HG02840 (cell line): ENCODE data around the gene ESPN.

ENCODE experiments used
- ATAC-seq: cut with Tn5 transposase; IDR thresholded peaks from one replicate; pipeline ENCODE4 v1.9.1; 2021; ENCODE audit warnings: mild to moderate bottlenecking, moderate library complexity, moderate number of reproducible peaks; ENCODE audit not compliant: unreplicated experiment, low FRiP score

The ESPN gene

DNA sequence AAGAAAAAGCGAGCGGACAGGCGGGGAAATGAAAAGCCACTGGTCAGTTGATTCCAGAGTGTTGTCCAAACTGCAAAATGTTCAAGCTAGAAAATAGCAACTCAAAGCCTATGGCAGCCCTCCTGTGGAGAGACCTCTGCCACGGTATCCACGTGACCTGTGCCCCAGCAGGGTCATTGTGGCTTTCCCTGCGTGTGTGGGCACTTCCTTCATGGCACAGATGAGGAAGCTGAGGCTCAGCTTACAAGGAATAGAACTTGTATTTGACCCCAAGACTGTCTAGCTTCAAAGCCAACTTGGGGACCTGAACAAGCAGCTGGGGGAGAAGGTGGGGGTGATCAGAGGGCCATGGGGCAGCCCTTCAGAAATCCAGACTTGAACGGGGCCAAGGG is 82.5 kb downstream of the ESPN start:
- ATAC-seq: no peak

- no peak for ATAC-seq
Observed at GRCh38 chr1:6507461-6507911, 82.9 kb downstream of the ESPN start.

DNA sequence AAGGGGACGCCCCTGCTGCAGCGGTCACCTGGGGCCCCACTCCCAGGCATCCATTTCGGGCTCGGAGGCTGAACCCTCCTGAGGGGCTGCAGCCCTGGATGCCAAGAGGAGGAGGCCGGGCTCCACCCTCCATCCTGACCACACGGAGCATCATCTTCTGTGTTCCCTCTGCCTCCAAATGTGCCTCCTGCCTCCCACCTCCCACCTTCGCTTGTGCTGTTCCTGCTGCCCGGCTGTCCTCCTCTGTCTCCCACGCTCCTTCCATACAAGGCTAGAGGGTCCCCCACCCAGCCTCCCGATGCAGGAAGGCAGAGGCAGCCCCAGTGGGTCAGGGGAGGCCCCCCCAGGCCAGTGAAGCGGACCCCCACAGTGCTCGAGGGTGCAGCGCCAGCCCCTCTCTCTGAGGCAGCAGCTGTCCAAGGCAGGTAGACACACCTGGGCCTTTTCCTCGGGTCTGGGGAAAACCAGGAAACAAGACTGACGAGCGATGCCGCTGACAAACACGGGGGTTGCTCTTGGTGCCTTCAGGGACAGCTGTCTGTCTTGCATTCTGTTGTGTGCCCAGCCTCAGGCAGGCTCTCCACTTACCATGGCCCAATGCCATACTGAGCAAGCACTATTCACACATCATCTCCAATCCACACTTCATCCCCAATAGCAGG is 83.7 kb downstream of the ESPN start:
- no peak for ATAC-seq

DNA sequence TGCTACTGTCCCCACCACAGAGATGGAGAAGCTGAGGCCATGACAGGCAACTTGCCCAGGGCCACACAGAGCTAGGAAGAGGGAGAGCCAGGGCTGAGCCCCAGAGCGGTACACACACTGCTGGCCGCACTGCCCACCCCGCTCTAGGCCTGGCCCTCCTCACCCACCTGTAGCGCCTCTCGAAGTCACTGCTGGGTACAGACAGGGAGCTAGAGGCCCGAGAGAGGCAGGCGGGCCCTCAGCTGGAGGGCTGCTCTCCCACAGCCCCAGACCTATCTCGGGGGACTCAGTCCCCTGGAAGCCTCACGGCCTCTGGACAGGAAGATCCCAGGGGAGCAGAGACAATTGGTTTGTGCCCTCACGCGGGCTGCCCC is 84.2 kb downstream of the ESPN start:
- ATAC-seq: no peak

DNA sequence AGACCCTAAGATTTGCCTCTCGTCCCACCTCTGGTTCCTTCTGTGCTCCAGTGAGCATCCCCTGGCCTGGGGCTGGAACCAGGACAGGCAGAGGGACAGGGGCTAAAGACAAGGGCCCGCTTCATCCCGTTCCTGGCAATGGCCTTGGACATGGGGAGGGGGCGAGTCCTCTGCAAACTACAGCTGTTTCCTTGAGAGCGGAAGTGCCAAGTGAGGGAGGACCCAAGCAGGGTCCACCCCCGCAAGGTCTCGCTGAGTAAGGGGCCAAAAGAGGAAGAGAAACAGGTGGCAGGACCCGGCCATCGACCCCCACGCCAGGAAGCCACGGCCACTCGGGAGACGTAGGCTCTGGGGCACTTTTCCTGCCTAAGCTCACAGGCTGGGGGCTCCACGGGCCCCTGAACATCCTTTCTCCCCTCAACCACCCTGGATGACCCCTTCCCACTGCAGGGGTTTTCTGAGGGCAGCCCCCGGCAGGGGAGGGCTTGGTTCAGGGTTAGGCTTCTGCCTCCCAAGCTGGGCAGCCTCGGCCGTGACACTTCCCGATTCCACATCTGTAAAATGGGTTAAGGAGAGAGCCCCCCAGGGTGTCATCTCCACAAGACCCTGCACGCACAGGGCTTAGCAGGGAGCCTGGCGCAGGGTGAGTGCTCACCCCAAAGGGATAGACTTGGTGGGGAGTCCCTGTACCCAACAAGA is 84.8 kb downstream of the ESPN start:
- ATAC-seq: no peak

- ATAC-seq: no peak
Observed at GRCh38 chr1:6509919-6510291, 85.3 kb downstream of the ESPN start.

GRCh38 chr1:6510493-6510892 is 85.9 kb downstream of the ESPN start:
- ATAC-seq: no peak
